GM19455 (cell line): Measurements from ENCODE around the gene THEM4.

ENCODE experiments used
- ATAC-seq: cut with Tn5 transposase; IDR thresholded peaks from one replicate; pipeline ENCODE4 v1.9.1; 2021; ENCODE audit not compliant: unreplicated experiment

Gene THEM4

GRCh38 chr1:151839082-151839412, 70.3 kb downstream of the THEM4 start:
- ATAC-seq: no peak

GRCh38 chr1:151838222-151839081, 70.9 kb downstream of the THEM4 start:
- no peak for ATAC-seq

- ATAC-seq: no peak
Measured at GRCh38 chr1:151837884-151838221, 71.5 kb downstream of the THEM4 start.

- ATAC-seq: no peak
Measured at GRCh38 chr1:151837197-151837596, 72.1 kb downstream of the THEM4 start.

GRCh38 chr1:151835596-151835995, 73.7 kb downstream of the THEM4 start:
- ATAC-seq: no peak

- no peak for ATAC-seq
Measured at GRCh38 chr1:151834239-151834638, 75.1 kb downstream of the THEM4 start.

GRCh38 chr1:151833172-151833900, 76.0 kb downstream of the THEM4 start:
- no peak for ATAC-seq

GRCh38 chr1:151832318-151832980, 76.9 kb downstream of the THEM4 start:
- ATAC-seq: no peak

GRCh38 chr1:151831605-151832004, 77.7 kb downstream of the THEM4 start, which contains the start of gene RORC:
TSS of gene RORC (minus strand) at chr1:151831802. CDS start at chr1:151831764, 38 bp downstream.
- no peak for ATAC-seq

- ATAC-seq: no peak
Measured at GRCh38 chr1:151831256-151831591, 78.1 kb downstream of the THEM4 start.

GRCh38 chr1:151830055-151830454, 79.3 kb downstream of the THEM4 start:
- ATAC-seq: no peak

- no peak for ATAC-seq
Measured at GRCh38 chr1:151829352-151830046, 79.8 kb downstream of the THEM4 start.

- no peak for ATAC-seq
Measured at GRCh38 chr1:151828921-151829320, 80.4 kb downstream of the THEM4 start.

- ATAC-seq: no peak
Measured at GRCh38 chr1:151827853-151828252, 81.5 kb downstream of the THEM4 start.

GRCh38 chr1:151825751-151826660, 83.3 kb downstream of the THEM4 start:
- no peak for ATAC-seq

- no peak for ATAC-seq
Measured at GRCh38 chr1:151825204-151825603, 84.1 kb downstream of the THEM4 start.
